ENCODE data around the gene ARID1B. TPM values are rescaled to one million over a fixed set of nuclear protein-coding genes. Genes with fewer than 3 reads are reported as not detected.

ARID1B gene
- total and polyA plus RNA-seq, 7 donors = 8.4 to 115 (median 69.6) TPM

DNA sequence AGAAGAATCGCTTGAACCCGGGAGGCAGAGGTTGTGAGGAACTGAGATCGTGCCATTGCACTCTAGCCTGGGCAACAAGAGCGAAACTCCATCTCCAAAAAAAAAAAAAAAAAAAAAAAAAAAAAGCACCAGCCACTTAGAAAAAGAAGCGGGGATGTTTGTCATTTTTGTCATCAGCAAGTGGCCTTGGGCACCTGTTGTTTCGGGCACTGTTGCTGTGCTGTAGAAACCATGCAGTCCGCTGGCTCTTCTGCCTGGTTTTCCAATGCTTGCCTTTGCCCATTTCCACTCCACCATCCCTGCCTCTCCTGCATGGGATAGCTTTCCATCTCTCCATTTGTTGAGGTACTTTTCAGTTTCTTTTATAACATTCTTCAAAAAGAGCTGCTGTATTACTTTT is 129.3 kb downstream of the ARID1B start:
- Histone ChIP-seq H3K36me3 (no peaks in the 10 kb centered on the region), H3K4me3 (no peak overlapping the region), H3K27ac (no peak overlapping the region), H3K4me1 (peaks cover 0 to 10% (median 9%) of the 10 kb centered on the region in 4 donors), H3K9me3 (no peaks in the 10 kb centered on the region), H3K27me3 (no peaks in the 10 kb centered on the region)
- no peak for DNase-seq
- 97% methylated on average over 7 of the region's 7 CpGs for WGBS, 2 donors
- intact Hi-C loops (cut with DNase I) = no loop called here
- no peak for TF ChIP-seq EP300 (IDR thresholded peaks at IDR 0.05)
- no peak for TF ChIP-seq POLR2A (IDR thresholded peaks at IDR 0.05)
- TF ChIP-seq POLR2AphosphoS5 (IDR thresholded peaks at IDR 0.05) = no peak
- TF ChIP-seq, protein P1, sequence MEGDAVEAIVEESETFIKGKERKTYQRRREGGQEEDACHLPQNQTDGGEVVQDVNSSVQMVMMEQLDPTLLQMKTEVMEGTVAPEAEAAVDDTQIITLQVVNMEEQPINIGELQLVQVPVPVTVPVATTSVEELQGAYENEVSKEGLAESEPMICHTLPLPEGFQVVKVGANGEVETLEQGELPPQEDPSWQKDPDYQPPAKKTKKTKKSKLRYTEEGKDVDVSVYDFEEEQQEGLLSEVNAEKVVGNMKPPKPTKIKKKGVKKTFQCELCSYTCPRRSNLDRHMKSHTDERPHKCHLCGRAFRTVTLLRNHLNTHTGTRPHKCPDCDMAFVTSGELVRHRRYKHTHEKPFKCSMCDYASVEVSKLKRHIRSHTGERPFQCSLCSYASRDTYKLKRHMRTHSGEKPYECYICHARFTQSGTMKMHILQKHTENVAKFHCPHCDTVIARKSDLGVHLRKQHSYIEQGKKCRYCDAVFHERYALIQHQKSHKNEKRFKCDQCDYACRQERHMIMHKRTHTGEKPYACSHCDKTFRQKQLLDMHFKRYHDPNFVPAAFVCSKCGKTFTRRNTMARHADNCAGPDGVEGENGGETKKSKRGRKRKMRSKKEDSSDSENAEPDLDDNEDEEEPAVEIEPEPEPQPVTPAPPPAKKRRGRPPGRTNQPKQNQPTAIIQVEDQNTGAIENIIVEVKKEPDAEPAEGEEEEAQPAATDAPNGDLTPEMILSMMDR (IDR thresholded peaks at IDR 0.05) = no peak

DNA sequence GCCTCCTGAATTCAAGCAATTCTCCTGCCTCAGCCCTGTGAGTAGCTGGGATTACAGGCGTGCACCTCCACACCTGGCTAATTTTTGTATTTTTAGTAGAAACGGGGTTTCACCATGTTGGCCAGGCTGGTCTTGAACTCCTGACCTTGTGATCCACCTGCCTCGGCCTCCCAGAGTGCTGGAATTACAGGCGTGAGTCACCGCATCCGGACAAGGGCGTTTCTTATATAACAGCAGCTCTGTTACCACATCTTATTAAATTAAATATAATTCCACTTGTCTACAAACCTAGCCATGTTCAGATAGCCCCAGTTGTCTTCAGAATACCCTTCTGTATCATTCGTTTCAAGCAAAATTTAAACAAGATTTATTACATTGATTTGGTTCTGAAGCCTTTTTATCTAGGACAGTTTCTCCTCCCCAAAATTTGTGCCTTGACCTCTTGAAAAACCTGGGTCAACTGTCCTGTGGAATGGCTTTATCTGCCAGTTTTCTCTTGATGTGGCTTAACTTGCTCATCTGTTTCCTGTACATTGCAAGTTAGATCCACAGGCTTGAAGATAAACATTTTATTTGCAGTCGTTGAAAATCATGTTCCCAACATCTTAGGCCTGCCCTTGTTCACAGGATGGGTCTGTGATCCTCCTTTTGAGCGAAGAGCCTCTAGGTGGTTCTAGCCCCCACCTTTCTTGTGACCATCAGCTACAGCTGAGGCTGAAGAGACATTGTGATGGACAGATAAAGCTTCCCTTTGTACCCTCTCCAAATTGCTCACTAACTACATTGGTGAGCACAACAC is 132.2 kb downstream of the ARID1B start:
- intact Hi-C loops (cut with DNase I) = no loop called here
- WGBS, 2 donors = 86 to 90% methylated on average over 10 of the region's 10 CpGs
- Histone ChIP-seq H3K27me3 (no peaks in the 10 kb centered on the region), H3K9me3 (no peaks in the 10 kb centered on the region), H3K36me3 (no peaks in the 10 kb centered on the region), H3K4me3 (no peak overlapping the region), H3K27ac (no peak overlapping the region), H3K4me1 (peaks cover 0 to 10% (median 9%) of the 10 kb centered on the region in 4 donors)
- no peak for TF ChIP-seq POLR2AphosphoS5 (IDR thresholded peaks at IDR 0.05)
- TF ChIP-seq POLR2A (IDR thresholded peaks at IDR 0.05) = no peak
- TF ChIP-seq, protein P1 (IDR thresholded peaks at IDR 0.05) = no peak
- no peak for TF ChIP-seq EP300 (IDR thresholded peaks at IDR 0.05)
- no peak for DNase-seq

DNA sequence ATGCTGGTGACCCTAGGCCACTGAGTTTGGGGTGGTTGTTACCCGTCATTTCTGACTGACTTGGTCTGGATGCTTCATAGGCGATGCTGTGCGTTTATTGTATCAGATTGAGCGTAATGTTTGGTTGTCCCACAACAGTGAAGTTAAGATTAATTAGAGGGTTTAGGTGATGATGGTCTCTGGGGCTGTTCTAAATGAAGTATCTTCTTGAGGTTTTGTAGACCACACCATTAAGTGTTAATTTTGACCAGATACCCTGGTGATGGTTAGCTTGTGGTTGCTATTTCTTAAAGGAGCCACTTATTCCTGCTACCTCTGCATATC is 132.8 kb downstream of the ARID1B start:
- no peak overlapping the region for H3K4me3 ChIP-seq
- no peaks in the 10 kb centered on the region for H3K9me3 ChIP-seq
- no peak for TF ChIP-seq EP300 (IDR thresholded peaks at IDR 0.05)
- no peaks in the 10 kb centered on the region for H3K36me3 ChIP-seq
- no peak for DNase-seq
- 97% methylated on average over 4 of the region's 4 CpGs for WGBS, 2 donors
- no peaks in the 10 kb centered on the region for H3K27me3 ChIP-seq
- peaks cover 0 to 10% (median 9%) of the 10 kb centered on the region in 4 donors for H3K4me1 ChIP-seq
- intact Hi-C loops (cut with DNase I) = no loop called here
- H3K27ac ChIP-seq = no peak overlapping the region

DNA sequence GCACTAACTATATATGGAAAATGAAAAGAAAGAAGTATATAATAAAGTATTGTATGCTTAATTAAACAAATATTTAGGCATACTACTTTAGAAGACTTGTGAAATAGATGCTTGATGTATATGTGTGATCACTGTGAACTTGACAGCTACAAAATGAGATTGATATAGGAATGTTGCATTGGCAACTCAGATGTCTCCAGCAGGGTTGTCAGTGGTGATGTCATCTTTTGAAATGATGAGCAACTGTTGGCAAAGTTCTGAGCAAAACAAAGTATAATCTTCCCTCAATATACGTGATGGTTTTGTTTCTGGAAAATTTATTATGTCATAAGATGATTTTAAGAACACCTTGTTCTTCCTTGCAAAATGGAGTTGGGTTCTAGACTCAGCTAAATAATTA is 133.8 kb downstream of the ARID1B start:
- no peak overlapping the region for H3K4me3 ChIP-seq
- H3K9me3 ChIP-seq = no peaks in the 10 kb centered on the region
- no peaks in the 10 kb centered on the region for H3K36me3 ChIP-seq
- H3K27me3 ChIP-seq = no peaks in the 10 kb centered on the region
- TF ChIP-seq, protein P1 (IDR thresholded peaks at IDR 0.05) = no peak
- TF ChIP-seq POLR2AphosphoS5 (IDR thresholded peaks at IDR 0.05) = no peak
- TF ChIP-seq POLR2A (IDR thresholded peaks at IDR 0.05) = no peak
- no peak for TF ChIP-seq EP300 (IDR thresholded peaks at IDR 0.05)
- intact Hi-C loops (cut with DNase I) = no loop called here
- H3K4me1 ChIP-seq = peaks cover 0 to 9% (median 6%) of the 10 kb centered on the region in 4 donors
- H3K27ac ChIP-seq = no peak overlapping the region
- DNase-seq = no peak
- 80 to 85% methylated on average over 1 of the region's 1 CpG for WGBS, 2 donors

DNA sequence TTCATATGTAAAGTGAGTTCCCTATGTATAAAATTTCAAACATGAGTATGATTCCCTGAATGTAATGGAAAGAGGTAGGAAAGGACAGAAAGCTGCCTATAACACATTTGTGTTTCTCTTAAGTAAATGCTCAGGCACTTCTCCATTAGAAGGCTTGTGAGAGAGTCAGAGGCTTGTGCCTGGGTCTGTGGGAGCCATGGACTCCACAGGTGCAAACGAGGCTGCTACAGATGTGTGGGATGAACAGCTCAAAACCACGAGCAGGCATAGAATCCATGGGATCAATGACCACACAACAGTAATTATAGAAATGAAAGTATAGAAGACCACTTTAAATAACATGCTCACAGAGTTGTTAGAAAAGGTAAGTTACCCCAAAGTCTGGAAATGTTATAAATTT is 134.4 kb downstream of the ARID1B start:
- no peak overlapping the region for H3K4me3 ChIP-seq
- H3K27me3 ChIP-seq = no peaks in the 10 kb centered on the region
- 64 to 81% methylated on average over 2 of the region's 2 CpGs for WGBS, 2 donors
- intact Hi-C loops (cut with DNase I) = no loop called here
- no peak for DNase-seq
- H3K4me1 ChIP-seq = peaks cover 0 to 14% (median 11%) of the 10 kb centered on the region in 4 donors
- no peaks in the 10 kb centered on the region for H3K36me3 ChIP-seq
- H3K9me3 ChIP-seq = no peaks in the 10 kb centered on the region
- no peak overlapping the region for H3K27ac ChIP-seq
- no peak for TF ChIP-seq POLR2A (IDR thresholded peaks at IDR 0.05)
- TF ChIP-seq, protein P1 (IDR thresholded peaks at IDR 0.05) = no peak
